GM12878 (cell line): Measurements from ENCODE around the gene OR13C2. TPM values are rescaled to one million over a fixed set of nuclear protein-coding genes. Genes with fewer than 3 reads are reported as not detected.

ENCODE experiments used
- ATAC-seq: fragments of 200-7000 bp; cut with Tn5 transposase; 3 replicates; pipeline ENCODE4 v1.9.1; 2020; ENCODE audit warnings: mild to moderate bottlenecking, moderate library complexity
- BruUV-seq: library from RNA; stranded (reverse); fragments of 400-500 nt; replicated peaks from 2 replicates; lab custom pipeline; 2021; lab: Mats Ljungman, UMichigan
- CTCF ChIA-PET: fragments of 300-600 bp; sonication (Branson Sonifier 250); formaldehyde crosslinking; extraction: SDS; loops from one replicate; lab custom pipeline; 2021; ENCODE audit warnings: inconsistent platforms; lab: Yijun Ruan, JAX
- POLR2A ChIA-PET: fragments of 350-600 bp; formaldehyde crosslinking; extraction: SDS; loops from one replicate; lab custom pipeline; 2021; ENCODE audit warnings: inconsistent platforms; lab: Charles Lee
- RAD21 ChIA-PET: fragments of 300-600 bp; sonication (Branson Sonifier 250); formaldehyde crosslinking; loops from one replicate; lab custom pipeline; 2023; ENCODE audit warnings: antibody characterized with exemption; ENCODE audit not compliant: unreplicated experiment; lab: Charles Lee
- SMC1A ChIA-PET: fragments of 300-600 bp; sonication (Branson Sonifier 250); formaldehyde crosslinking; loops from one replicate; lab custom pipeline; 2023; ENCODE audit not compliant: unreplicated experiment, uncharacterized antibody; lab: Charles Lee
- DNase-seq: peaks from one replicate; pipeline ENCODE4 v3.0.0-alpha.2; 2011; ENCODE audit warnings: low read depth, low spot score
- FAIRE-seq: peaks from 3 replicates; lab custom pipeline; 2011; peaks lifted over from hg19 to GRCh38; lab: Jason Lieb, UNC
- H2AFZ ChIP-seq: 2 replicates; pipeline ENCODE4 v1.6.0; 2011; ENCODE audit warnings: low read depth, low read length, control low read depth; ENCODE audit not compliant: control insufficient read depth
- H3K27ac ChIP-seq: 2 replicates; pipeline ENCODE4 v1.5.1; 2011; ENCODE audit warnings: control low read depth; ENCODE audit not compliant: control insufficient read depth, insufficient read depth
- H3K27me3 ChIP-seq, 2 experiments: replicated peaks in 1 of 2; 2 replicates each; pipeline versions ENCODE4 v1.6.0 to v1.6.1; 2011; ENCODE audit warnings: low read length in 1 of 2; ENCODE audit not compliant: control insufficient read depth in 2 of 2, insufficient read depth in 2 of 2
- H3K36me3 ChIP-seq, 2 experiments: 2 replicates each; pipeline ENCODE4 v1.5.1; 2011; ENCODE audit warnings: low read length in 1 of 2; ENCODE audit not compliant: control insufficient read depth in 2 of 2, insufficient read depth in 2 of 2
- H3K4me1 ChIP-seq: 2 replicates; pipeline ENCODE4 v1.6.1; 2011; ENCODE audit warnings: mild to moderate bottlenecking, low read length, moderate library complexity, mixed read lengths; ENCODE audit not compliant: control insufficient read depth, insufficient read depth
- H3K4me2 ChIP-seq: 2 replicates; pipeline ENCODE4 v1.6.0; 2011; ENCODE audit warnings: control low read depth; ENCODE audit not compliant: control insufficient read depth, insufficient read depth
- H3K4me3 ChIP-seq: fragments of 200-600 bp; sonication (generic); 2 replicates; pipeline ENCODE4 v1.5.1; 2016
- H3K79me2 ChIP-seq: 2 replicates; pipeline ENCODE4 v1.6.0; 2011; ENCODE audit warnings: low read length; ENCODE audit not compliant: control insufficient read depth, insufficient read depth
- H3K9ac ChIP-seq: 2 replicates; pipeline ENCODE4 v1.8.0; 2011; ENCODE audit warnings: low read length, control low read depth, mixed read lengths; ENCODE audit not compliant: control insufficient read depth, insufficient read depth
- H3K9me3 ChIP-seq: replicated peaks from 3 replicates; pipeline ENCODE4 v1.5.1; 2011; ENCODE audit warnings: mild to moderate bottlenecking, low read length; ENCODE audit not compliant: control insufficient read depth, insufficient read depth
- H4K20me1 ChIP-seq: 2 replicates; pipeline ENCODE4 v1.6.0; 2011; ENCODE audit not compliant: control insufficient read depth, insufficient read depth
- BMI1 ChIP-seq: fragments of 450-650 bp; IDR thresholded peaks from 2 replicates; pipeline ENCODE4 v1.6.1; 2016; ENCODE audit warnings: mild to moderate bottlenecking, moderate library complexity, borderline replicate concordance
- CBFB ChIP-seq: IDR thresholded peaks from 2 replicates; pipeline ENCODE4 v1.6.1; 2016; ENCODE audit warnings: antibody characterized with exemption, low read depth
- CEBPB ChIP-seq, 2 experiments: fragments of 150-350 bp in 1 of 2; IDR thresholded peaks; 2 replicates each; pipeline ENCODE4 v1.6.1; 2012 to 2014; ENCODE audit warnings: low read depth in 2 of 2, low read length in 2 of 2, borderline replicate concordance in 1 of 2, inconsistent platforms in 1 of 2
- CREB1 ChIP-seq: IDR thresholded peaks from 2 replicates; pipeline ENCODE4 v1.6.1; 2012; ENCODE audit warnings: low read depth, mild to moderate bottlenecking, inconsistent platforms
- HDAC2 ChIP-seq: fragments of 200-600 bp; sonication (generic); IDR thresholded peaks from 2 replicates; pipeline ENCODE4 v1.6.1; 2017
- KLF5 ChIP-seq: fragments of 450-650 bp; IDR thresholded peaks from 2 replicates; pipeline ENCODE4 v1.6.1; 2014; ENCODE audit warnings: mild to moderate bottlenecking; ENCODE audit not compliant: partially characterized antibody
- MTA3 ChIP-seq: IDR thresholded peaks from 2 replicates; pipeline ENCODE4 v1.6.1; 2012; ENCODE audit warnings: low read length, inconsistent platforms, borderline replicate concordance
- PAX8 ChIP-seq: fragments of 450-650 bp; IDR thresholded peaks from 2 replicates; pipeline ENCODE4 v1.6.1; 2017; ENCODE audit warnings: mild to moderate bottlenecking, moderate library complexity
- PKNOX1 ChIP-seq: fragments of 450-650 bp; IDR thresholded peaks from 2 replicates; pipeline ENCODE4 v1.6.1; 2016; ENCODE audit warnings: mild to moderate bottlenecking
- RUNX3 ChIP-seq: IDR thresholded peaks from 2 replicates; pipeline ENCODE4 v1.6.1; 2012; ENCODE audit warnings: low read length, inconsistent platforms
- SIN3A ChIP-seq: IDR thresholded peaks from 2 replicates; pipeline ENCODE4 v1.6.1; 2012; ENCODE audit warnings: low read depth, low read length, improper control_type of control experiment
- SPI1 ChIP-seq: IDR thresholded peaks from 2 replicates; pipeline ENCODE4 v1.6.1; 2011; ENCODE audit warnings: low read depth, mild to moderate bottlenecking, low read length, moderate library complexity, borderline replicate concordance; ENCODE audit not compliant: insufficient read depth
- SREBF2 ChIP-seq: IDR thresholded peaks from 2 replicates; pipeline ENCODE4 v1.6.1; 2012; ENCODE audit warnings: mild to moderate bottlenecking, low read length
- TARDBP ChIP-seq: IDR thresholded peaks from 2 replicates; pipeline ENCODE4 v1.6.1; 2016; ENCODE audit warnings: borderline replicate concordance
- ZNF217 ChIP-seq: fragments of 450-650 bp; IDR thresholded peaks from 2 replicates; pipeline ENCODE4 v1.6.1; 2017; ENCODE audit warnings: antibody characterized with exemption, mild to moderate bottlenecking
- WGBS: methylation state at CpG from one replicate; pipeline ENCODE4 v1.1.6; 2016; ENCODE audit warnings: low lambda C conversion rate; ENCODE audit not compliant: insufficient replicate concordance, insufficient coverage; ENCODE audit errors: missing lambda C conversion rate; 5-methylcytosine and 5-hydroxymethylcytosine counted together
- in situ Hi-C: fragments of 300-500 bp; cut with MboI; formaldehyde crosslinking; loops from 9 replicates; pipeline ENCODE4 v1.14.3; 2018; ENCODE audit warnings: mixed read lengths
- intact Hi-C: fragments of 100-400 bp; cut with micrococcal nuclease; formaldehyde crosslinking; loops from one replicate; pipeline ENCODE4 v1.14.2; 2022; ENCODE audit not compliant: unreplicated experiment
- polyA plus RNA-seq, 11 experiments: library from polyadenylated mRNA; depleted of rRNA in 4 of 11; unstranded in 6 of 11; stranded (reverse) in 5 of 11; fragments of >200 nt; fragmentation: Nextera tagmentation in 4 of 11; fragmentation: Illumina TruSeq in 1 of 11; extraction: Ambion mirVana in 4 of 11; extraction: Trizol in 1 of 11; gene quantifications; 1 replicate in 1 of 11; 2 replicates in 10 of 11; pipeline versions ENCODE4 v1.2.1 to v1.2.3, GENCODE V29; 2011 to 2016; ENCODE audit warnings: inconsistent platforms in 2 of 11, missing spikeins in 2 of 11, low read depth in 1 of 11
- total RNA-seq, 4 experiments: library from RNA; depleted of rRNA in 3 of 4; stranded (reverse); fragments of >200 nt in 3 of 4; fragmentation: Illumina TruSeq in 1 of 4; extraction: Trizol in 1 of 4; gene quantifications; 2 replicates each; pipeline versions ENCODE4 v1.2.1 to v1.2.3, GENCODE V29; 2013 to 2021
- TF ChIP-seq, protein P1 (sequence below): fragments of 450-650 bp; IDR thresholded peaks from 2 replicates; pipeline ENCODE4 v1.6.1; 2018; ENCODE audit warnings: mild to moderate bottlenecking, low read depth, moderate library complexity; ENCODE audit not compliant: partially characterized antibody
- TF ChIP-seq, protein P2 (sequence below): fragments of 150-350 bp; IDR thresholded peaks from 2 replicates; pipeline ENCODE4 v1.6.1; 2014; ENCODE audit warnings: mild to moderate bottlenecking, low read depth, low read length
- TF ChIP-seq, protein P3 (sequence below): fragments of 450-650 bp; formaldehyde crosslinking; IDR thresholded peaks from 2 replicates; pipeline ENCODE4 v1.5.0; 2022; ENCODE audit warnings: mild to moderate bottlenecking, missing genetic modification characterization

Gene OR13C2
- total and polyA plus RNA-seq, 10 of the 15 experiments (the other 5 are each of a cell fraction or from before 2014, with no cell fraction given), result 0.11 TPM; not detected in 9

DNA sequence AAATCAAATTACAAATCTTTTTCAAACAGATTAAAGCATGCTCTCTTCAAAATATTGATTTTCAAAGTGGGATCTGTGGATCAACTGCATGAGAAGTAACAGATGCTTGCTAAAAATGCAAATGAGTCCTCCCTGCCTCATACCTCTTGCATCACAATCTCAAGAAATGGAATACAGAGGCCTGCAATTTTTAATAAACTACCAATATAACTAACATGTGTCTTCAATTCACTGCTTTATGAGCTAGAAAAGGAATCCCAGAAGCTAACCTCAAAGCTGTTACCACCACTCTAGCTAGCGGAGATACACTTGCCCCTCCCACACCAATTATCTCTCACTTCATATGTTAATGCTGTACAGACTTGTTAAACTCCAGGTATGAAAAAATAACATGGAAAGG, 15.8 kb downstream of the OR13C2 start:
- 0% methylated on average over 1 of the region's 1 CpG for WGBS
- no TSS peak for BruUV-seq
- Histone ChIP-seq H2AFZ (no peak overlapping the region), H4K20me1 (no peaks in the 10 kb centered on the region), H3K9me3 (no peaks in the 10 kb centered on the region), H3K4me3 (no peak overlapping the region), H3K4me2 (no peak overlapping the region), H3K27ac (no peak overlapping the region), H3K4me1 (no peaks in the 10 kb centered on the region), H3K79me2 (no peaks in the 10 kb centered on the region), H3K36me3 (no peaks in the 10 kb centered on the region), H3K27me3 (no peaks in the 10 kb centered on the region), H3K9ac (no peak overlapping the region)
- FAIRE-seq (no peak), ATAC-seq (no peak), DNase-seq (no peak)
- intact Hi-C loops, result no loop called here
- ChIA-PET SMC1A (interaction anchor here (1.0 kb wide), 1 partner anchor 20 kb away, joined by 3 read pairs; no protein-coding TSS in a partner anchor), CTCF (no interaction called here), RAD21 (no interaction called here), POLR2A (no interaction called here)
- in situ Hi-C loops, result no loop called here
- TF ChIP-seq PKNOX1 (no peak), MTA3 (no peak), BMI1 (no peak), SPI1 (no peak), ZNF217 (no peak), PAX8 (no peak), HDAC2 (no peak), CREB1 (no peak), RUNX3 (no peak), KLF5 (no peak), TARDBP (no peak), SREBF2 (no peak), CBFB (no peak), CEBPB (IDR thresholded peaks at IDR 0.05; ENCODE audit: borderline replicate concordance in 1 of 2, low read depth in 2 of 2, low read length in 2 of 2) (no peak), SIN3A (no peak)
- TF ChIP-seq, protein P1, sequence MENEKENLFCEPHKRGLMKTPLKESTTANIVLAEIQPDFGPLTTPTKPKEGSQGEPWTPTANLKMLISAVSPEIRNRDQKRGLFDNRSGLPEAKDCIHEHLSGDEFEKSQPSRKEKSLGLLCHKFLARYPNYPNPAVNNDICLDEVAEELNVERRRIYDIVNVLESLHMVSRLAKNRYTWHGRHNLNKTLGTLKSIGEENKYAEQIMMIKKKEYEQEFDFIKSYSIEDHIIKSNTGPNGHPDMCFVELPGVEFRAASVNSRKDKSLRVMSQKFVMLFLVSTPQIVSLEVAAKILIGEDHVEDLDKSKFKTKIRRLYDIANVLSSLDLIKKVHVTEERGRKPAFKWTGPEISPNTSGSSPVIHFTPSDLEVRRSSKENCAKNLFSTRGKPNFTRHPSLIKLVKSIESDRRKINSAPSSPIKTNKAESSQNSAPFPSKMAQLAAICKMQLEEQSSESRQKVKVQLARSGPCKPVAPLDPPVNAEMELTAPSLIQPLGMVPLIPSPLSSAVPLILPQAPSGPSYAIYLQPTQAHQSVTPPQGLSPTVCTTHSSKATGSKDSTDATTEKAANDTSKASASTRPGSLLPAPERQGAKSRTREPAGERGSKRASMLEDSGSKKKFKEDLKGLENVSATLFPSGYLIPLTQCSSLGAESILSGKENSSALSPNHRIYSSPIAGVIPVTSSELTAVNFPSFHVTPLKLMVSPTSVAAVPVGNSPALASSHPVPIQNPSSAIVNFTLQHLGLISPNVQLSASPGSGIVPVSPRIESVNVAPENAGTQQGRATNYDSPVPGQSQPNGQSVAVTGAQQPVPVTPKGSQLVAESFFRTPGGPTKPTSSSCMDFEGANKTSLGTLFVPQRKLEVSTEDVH, result no peak
- TF ChIP-seq, protein P2, sequence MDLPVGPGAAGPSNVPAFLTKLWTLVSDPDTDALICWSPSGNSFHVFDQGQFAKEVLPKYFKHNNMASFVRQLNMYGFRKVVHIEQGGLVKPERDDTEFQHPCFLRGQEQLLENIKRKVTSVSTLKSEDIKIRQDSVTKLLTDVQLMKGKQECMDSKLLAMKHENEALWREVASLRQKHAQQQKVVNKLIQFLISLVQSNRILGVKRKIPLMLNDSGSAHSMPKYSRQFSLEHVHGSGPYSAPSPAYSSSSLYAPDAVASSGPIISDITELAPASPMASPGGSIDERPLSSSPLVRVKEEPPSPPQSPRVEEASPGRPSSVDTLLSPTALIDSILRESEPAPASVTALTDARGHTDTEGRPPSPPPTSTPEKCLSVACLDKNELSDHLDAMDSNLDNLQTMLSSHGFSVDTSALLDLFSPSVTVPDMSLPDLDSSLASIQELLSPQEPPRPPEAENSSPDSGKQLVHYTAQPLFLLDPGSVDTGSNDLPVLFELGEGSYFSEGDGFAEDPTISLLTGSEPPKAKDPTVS, result no peak
- TF ChIP-seq, protein P3, sequence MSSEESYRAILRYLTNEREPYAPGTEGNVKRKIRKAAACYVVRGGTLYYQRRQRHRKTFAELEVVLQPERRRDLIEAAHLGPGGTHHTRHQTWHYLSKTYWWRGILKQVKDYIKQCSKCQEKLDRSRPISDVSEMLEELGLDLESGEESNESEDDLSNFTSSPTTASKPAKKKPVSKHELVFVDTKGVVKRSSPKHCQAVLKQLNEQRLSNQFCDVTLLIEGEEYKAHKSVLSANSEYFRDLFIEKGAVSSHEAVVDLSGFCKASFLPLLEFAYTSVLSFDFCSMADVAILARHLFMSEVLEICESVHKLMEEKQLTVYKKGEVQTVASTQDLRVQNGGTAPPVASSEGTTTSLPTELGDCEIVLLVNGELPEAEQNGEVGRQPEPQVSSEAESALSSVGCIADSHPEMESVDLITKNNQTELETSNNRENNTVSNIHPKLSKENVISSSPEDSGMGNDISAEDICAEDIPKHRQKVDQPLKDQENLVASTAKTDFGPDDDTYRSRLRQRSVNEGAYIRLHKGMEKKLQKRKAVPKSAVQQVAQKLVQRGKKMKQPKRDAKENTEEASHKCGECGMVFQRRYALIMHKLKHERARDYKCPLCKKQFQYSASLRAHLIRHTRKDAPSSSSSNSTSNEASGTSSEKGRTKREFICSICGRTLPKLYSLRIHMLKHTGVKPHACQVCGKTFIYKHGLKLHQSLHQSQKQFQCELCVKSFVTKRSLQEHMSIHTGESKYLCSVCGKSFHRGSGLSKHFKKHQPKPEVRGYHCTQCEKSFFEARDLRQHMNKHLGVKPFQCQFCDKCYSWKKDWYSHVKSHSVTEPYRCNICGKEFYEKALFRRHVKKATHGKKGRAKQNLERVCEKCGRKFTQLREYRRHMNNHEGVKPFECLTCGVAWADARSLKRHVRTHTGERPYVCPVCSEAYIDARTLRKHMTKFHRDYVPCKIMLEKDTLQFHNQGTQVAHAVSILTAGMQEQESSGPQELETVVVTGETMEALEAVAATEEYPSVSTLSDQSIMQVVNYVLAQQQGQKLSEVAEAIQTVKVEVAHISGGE (CRISPR knock-in tag), result no peak
